A673 (cell line): ENCODE measurements around the gene DPYD. TPM values are rescaled to one million over a fixed set of nuclear protein-coding genes. Genes with fewer than 3 reads are reported as not detected.
A peak's percentile ranks its signal among the peaks of the same experiment; 100 is the strongest.

ENCODE experiments used
- BruUV-seq: library from RNA; stranded (reverse); fragments of 400-500 nt; replicated peaks from 2 replicates; lab custom pipeline; 2021; lab: Mats Ljungman, UMichigan
- CTCF ChIA-PET: fragments of 300-600 bp; sonication (Branson Sonifier 250); formaldehyde crosslinking; loops from one replicate; lab custom pipeline; 2022; ENCODE audit warnings: antibody characterized with exemption; lab: Charles Lee
- POLR2A ChIA-PET: fragments of 300-600 bp; sonication (Branson Sonifier 250); formaldehyde crosslinking; loops from one replicate; lab custom pipeline; 2022; ENCODE audit warnings: antibody characterized with exemption; ENCODE audit not compliant: low non-redundant PET; lab: Charles Lee
- DNase-seq: peaks from one replicate; pipeline ENCODE4 v3.0.0-alpha.2; 2015; ENCODE audit warnings: low spot score
- H3K27ac ChIP-seq: fragments of 200-600 bp; sonication (generic); 2 replicates; pipeline ENCODE4 v1.5.1; 2016; ENCODE audit warnings: mixed run types, low read depth, mild to moderate bottlenecking, mixed read lengths, antibody characterized with exemption, low read length; ENCODE audit not compliant: poor library complexity, severe bottlenecking
- H3K27me3 ChIP-seq: fragments of 200-600 bp; sonication (generic); replicated peaks from 2 replicates; pipeline ENCODE4 v1.6.1; 2017; ENCODE audit warnings: mixed run types, low read depth, mild to moderate bottlenecking, mixed read lengths, antibody characterized with exemption, low read length; ENCODE audit not compliant: insufficient read depth, poor library complexity
- H3K36me3 ChIP-seq: fragments of 200-600 bp; sonication (generic); 2 replicates; pipeline ENCODE4 v1.6.1; 2016; ENCODE audit warnings: mixed run types, mild to moderate bottlenecking, mixed read lengths, antibody characterized with exemption, low read length; ENCODE audit not compliant: insufficient read depth, poor library complexity, severe bottlenecking
- H3K4me1 ChIP-seq: fragments of 200-600 bp; sonication (generic); 2 replicates; pipeline ENCODE4 v1.6.1; 2017; ENCODE audit warnings: mixed run types, mild to moderate bottlenecking, mixed read lengths, antibody characterized with exemption, low read length; ENCODE audit not compliant: insufficient read depth, poor library complexity, severe bottlenecking
- H3K4me3 ChIP-seq: fragments of 200-600 bp; sonication (generic); 2 replicates; pipeline ENCODE4 v1.5.1; 2016; ENCODE audit warnings: low read depth, mixed run types, mild to moderate bottlenecking, mixed read lengths, low read length; ENCODE audit not compliant: poor library complexity, severe bottlenecking
- H3K9me3 ChIP-seq: fragments of 200-600 bp; sonication (generic); 2 replicates; pipeline ENCODE4 v1.6.1; 2016; ENCODE audit warnings: mixed run types, low read depth, mild to moderate bottlenecking, mixed read lengths, antibody characterized with exemption, low read length; ENCODE audit not compliant: poor library complexity, severe bottlenecking
- EZH2 ChIP-seq: fragments of 200-600 bp; sonication (generic); IDR thresholded peaks from 2 replicates; pipeline ENCODE4 v1.6.1; 2017; ENCODE audit warnings: borderline replicate concordance, low read depth, mild to moderate bottlenecking, mixed read lengths, antibody characterized with exemption, low read length; ENCODE audit not compliant: poor library complexity, severe bottlenecking
- intact Hi-C: fragments of 100-400 bp; cut with micrococcal nuclease; formaldehyde crosslinking; loops from one replicate; pipeline ENCODE4 v1.10.0; 2022; ENCODE audit not compliant: unreplicated experiment
- total RNA-seq: library from RNA; stranded (reverse); gene quantifications from 2 replicates; pipeline ENCODE4 v1.2.3, GENCODE V29; 2021
- TF ChIP-seq, protein P1 (sequence below): fragments of 300-800, 200-600 bp; sonication (generic); conservative IDR thresholded peaks from 2 replicates; pipeline ENCODE4 v1.5.1; 2017; ENCODE audit warnings: low read depth, mild to moderate bottlenecking, antibody characterized with exemption, low read length, moderate library complexity, mixed read lengths

DPYD gene
- total RNA-seq, 1 experiment from 2014 or later = 13.4 TPM

DNA sequence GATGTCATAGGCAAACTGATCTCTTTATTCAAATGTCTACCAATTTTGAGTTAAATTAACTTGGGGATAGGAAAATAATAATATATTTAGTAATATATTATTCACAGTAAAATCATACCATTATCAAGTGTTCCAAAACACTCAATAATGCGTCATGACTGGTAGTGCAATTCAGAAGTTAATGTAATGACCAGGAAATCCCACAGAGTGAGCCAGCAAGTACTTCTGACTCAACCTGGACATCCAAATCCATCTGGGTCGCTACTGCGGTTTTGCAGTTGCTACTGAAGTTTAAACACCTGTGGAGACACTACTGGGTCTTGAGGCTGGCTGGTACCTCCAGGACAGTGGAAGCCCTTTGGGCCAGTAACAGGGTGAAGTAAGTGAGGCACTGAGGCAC lies 44.8 kb downstream of the DPYD start:
- Histone ChIP-seq H3K4me1 (no peaks in the 10 kb centered on the region), H3K4me3 (no peak overlapping the region), H3K27me3 (no peaks in the 10 kb centered on the region), H3K36me3 (no peaks in the 10 kb centered on the region), H3K9me3 (no peaks in the 10 kb centered on the region), H3K27ac (no peak overlapping the region)
- TF ChIP-seq, protein P1, sequence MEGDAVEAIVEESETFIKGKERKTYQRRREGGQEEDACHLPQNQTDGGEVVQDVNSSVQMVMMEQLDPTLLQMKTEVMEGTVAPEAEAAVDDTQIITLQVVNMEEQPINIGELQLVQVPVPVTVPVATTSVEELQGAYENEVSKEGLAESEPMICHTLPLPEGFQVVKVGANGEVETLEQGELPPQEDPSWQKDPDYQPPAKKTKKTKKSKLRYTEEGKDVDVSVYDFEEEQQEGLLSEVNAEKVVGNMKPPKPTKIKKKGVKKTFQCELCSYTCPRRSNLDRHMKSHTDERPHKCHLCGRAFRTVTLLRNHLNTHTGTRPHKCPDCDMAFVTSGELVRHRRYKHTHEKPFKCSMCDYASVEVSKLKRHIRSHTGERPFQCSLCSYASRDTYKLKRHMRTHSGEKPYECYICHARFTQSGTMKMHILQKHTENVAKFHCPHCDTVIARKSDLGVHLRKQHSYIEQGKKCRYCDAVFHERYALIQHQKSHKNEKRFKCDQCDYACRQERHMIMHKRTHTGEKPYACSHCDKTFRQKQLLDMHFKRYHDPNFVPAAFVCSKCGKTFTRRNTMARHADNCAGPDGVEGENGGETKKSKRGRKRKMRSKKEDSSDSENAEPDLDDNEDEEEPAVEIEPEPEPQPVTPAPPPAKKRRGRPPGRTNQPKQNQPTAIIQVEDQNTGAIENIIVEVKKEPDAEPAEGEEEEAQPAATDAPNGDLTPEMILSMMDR = no peak
- TF ChIP-seq EZH2 = no peak
- no TSS peak for BruUV-seq
- POLR2A ChIA-PET = no interaction called here
- DNase-seq = no peak
- intact Hi-C loops = no loop called here
- CTCF ChIA-PET = no interaction called here

DNA sequence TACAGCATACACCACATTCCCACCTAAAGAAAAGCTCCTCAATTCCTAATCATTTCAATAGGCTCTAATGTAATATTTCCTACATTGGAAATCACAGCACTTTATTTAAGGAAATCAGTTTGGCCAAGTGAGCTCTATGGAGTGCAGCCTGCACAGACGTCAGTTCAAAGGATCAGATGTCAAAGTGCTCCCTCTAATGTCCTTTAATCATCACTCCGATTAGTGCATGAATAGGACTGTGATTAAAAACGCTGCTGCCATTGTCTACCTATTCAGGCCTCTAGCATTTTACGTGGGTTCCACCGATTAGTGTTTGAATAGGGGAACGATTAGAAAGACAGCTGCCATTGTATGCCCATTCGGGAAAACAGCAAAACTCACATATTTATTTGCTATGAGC lies 50.2 kb downstream of the DPYD start:
- ChIA-PET CTCF (no interaction called here), POLR2A (no interaction called here)
- BruUV-seq = no TSS peak
- Histone ChIP-seq H3K27ac (no peak overlapping the region), H3K36me3 (no peaks in the 10 kb centered on the region), H3K9me3 (no peaks in the 10 kb centered on the region), H3K27me3 (no peaks in the 10 kb centered on the region), H3K4me1 (no peaks in the 10 kb centered on the region), H3K4me3 (no peak overlapping the region)
- TF ChIP-seq, protein P1 = no peak
- no peak for TF ChIP-seq EZH2
- intact Hi-C loops = no loop called here
- DNase-seq = peak; percentile 8

DNA sequence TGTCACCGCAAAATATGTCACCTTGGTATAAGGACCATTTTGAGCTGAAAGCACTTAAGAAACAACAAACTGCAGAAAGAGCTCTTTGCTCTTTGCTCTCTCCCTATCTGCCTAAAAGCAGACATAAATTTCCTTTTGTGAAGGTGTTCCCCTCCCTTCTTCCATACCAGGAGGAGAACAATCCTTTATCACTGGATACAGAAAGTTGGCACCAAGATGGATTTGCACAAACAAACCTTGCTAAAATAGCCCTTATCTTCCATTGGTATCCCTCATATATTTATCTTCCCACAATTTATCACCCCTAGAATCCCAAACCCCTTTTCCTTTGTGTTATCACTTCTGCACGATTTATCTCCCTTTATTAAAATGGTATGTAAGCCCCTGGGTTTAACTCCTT lies 51.4 kb downstream of the DPYD start:
- DNase-seq = no peak
- ChIA-PET POLR2A (interaction anchor here (0.6 to 0.7 kb wide), 2 partner anchors 34 to 38 kb away, joined by 3 read pairs; no protein-coding TSS in a partner anchor), CTCF (no interaction called here)
- no peak overlapping the region for H3K27ac ChIP-seq
- no peaks in the 10 kb centered on the region for H3K27me3 ChIP-seq
- intact Hi-C loops = no loop called here
- no peaks in the 10 kb centered on the region for H3K36me3 ChIP-seq
- H3K4me1 ChIP-seq = no peaks in the 10 kb centered on the region
- no peak for TF ChIP-seq EZH2
- TF ChIP-seq, protein P1 = no peak
- no peaks in the 10 kb centered on the region for H3K9me3 ChIP-seq
- H3K4me3 ChIP-seq = no peak overlapping the region
- no TSS peak for BruUV-seq
